COLO668 (cell line): ENCODE data around the gene SPDYE6.
A peak's percentile ranks its signal among the peaks of the same experiment; 100 is the strongest.
"Not testable (repeated sequence)": the region's sequence is repeated elsewhere in the genome, so short reads cannot be mapped to it uniquely, and the experiment has no call there.

Experiments
- DNase-seq: peaks from one replicate; lab custom pipeline; 2025; ENCODE audit not compliant: unreplicated experiment; lab: John Stamatoyannopoulos, UW

Gene SPDYE6

GRCh38 chr7:102364394-102364886, 8.2 kb upstream of the SPDYE6 start:
- DNase-seq = not testable (repeated sequence)

- DNase-seq = peak; percentile 94
Observed at GRCh38 chr7:102363549-102364393, 7.5 kb upstream of the SPDYE6 start.

- not testable (repeated sequence) for DNase-seq
Observed at GRCh38 chr7:102346983-102347382, 9.3 kb downstream of the SPDYE6 start.

- not testable (repeated sequence) for DNase-seq
Observed at GRCh38 chr7:102340599-102341368, 15.5 kb downstream of the SPDYE6 start.

GRCh38 chr7:102337420-102337819, 18.8 kb downstream of the SPDYE6 start:
- DNase-seq = not testable (repeated sequence)

GRCh38 chr7:102337002-102337401, 19.2 kb downstream of the SPDYE6 start:
- not testable (repeated sequence) for DNase-seq

- DNase-seq = not testable (repeated sequence)
Observed at GRCh38 chr7:102335574-102335973, 20.7 kb downstream of the SPDYE6 start.

- not testable (repeated sequence) for DNase-seq
Observed at GRCh38 chr7:102330666-102331460, 25.4 kb downstream of the SPDYE6 start.

- DNase-seq = not testable (repeated sequence)
Observed at GRCh38 chr7:102329366-102329765, 26.9 kb downstream of the SPDYE6 start.

- DNase-seq = not testable (repeated sequence)
Observed at GRCh38 chr7:102328863-102329262, 27.4 kb downstream of the SPDYE6 start.

- not testable (repeated sequence) for DNase-seq
Observed at GRCh38 chr7:102327183-102327582, 29.1 kb downstream of the SPDYE6 start.

GRCh38 chr7:102326157-102326889, 29.9 kb downstream of the SPDYE6 start:
- DNase-seq = no peak

GRCh38 chr7:102325106-102325505, 31.1 kb downstream of the SPDYE6 start:
- DNase-seq = not testable (repeated sequence)

- no peak for DNase-seq
Observed at GRCh38 chr7:102323914-102324195, 32.4 kb downstream of the SPDYE6 start.

GRCh38 chr7:102322202-102322715, 34.0 kb downstream of the SPDYE6 start:
- no peak for DNase-seq

- peak; percentile 55 for DNase-seq
Observed at GRCh38 chr7:102321351-102322201, 34.7 kb downstream of the SPDYE6 start.

GRCh38 chr7:102320601-102321350, 35.5 kb downstream of the SPDYE6 start:
- DNase-seq = no peak

- DNase-seq = no peak
Observed at GRCh38 chr7:102320181-102320580, 36.1 kb downstream of the SPDYE6 start.

- DNase-seq = no peak
Observed at GRCh38 chr7:102319671-102320070, 36.6 kb downstream of the SPDYE6 start.
